Gastroesophageal sphincter (tissue), 3 donors: ENCODE results near the gene RIOK3.

Source experiments
- EP300 ChIP-seq: sonication (generic); formaldehyde crosslinking; IDR thresholded peaks from one replicate; pipeline ENCODE4 v1.6.1; 2017; ENCODE audit warnings: antibody characterized with exemption, mild to moderate bottlenecking
- POLR2A ChIP-seq, 2 donors: fragments of 450-650 bp; IDR thresholded peaks; one replicate each; pipeline ENCODE4 v1.6.1; 2017; ENCODE audit warnings: antibody characterized with exemption in 2 of 2, mild to moderate bottlenecking in 2 of 2, moderate library complexity in 1 of 2
- TF ChIP-seq, protein P1 (sequence below), 4 experiments: fragments of 200-600 bp in 2 of 4; fragments of 450-650 bp in 2 of 4; sonication (generic) in 1 of 4; IDR thresholded peaks; one replicate each; pipeline ENCODE4 v1.5.1; 2017 to 2019; ENCODE audit warnings: antibody characterized with exemption in 4 of 4, mild to moderate bottlenecking in 2 of 4, moderate library complexity in 2 of 4

DNA sequence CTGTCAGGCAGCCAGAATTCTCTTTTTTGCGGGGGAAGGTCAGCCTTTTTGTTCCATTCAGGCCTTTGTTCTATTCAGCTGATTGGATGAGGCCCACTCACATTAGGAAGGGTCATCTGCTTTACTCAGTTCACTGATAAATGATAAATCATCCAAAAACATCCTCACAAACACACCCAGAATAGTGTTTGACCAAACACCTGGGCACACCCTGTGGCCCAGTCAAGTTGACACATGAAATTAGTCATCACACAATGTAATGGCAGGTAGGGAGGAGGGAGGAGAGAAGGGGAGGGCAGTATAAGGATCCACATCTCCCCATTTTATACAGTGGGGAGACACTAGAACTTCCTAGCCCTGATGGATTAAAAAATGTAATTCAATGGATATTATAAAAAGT lies 41.9 kb downstream of the RIOK3 start:
- TF ChIP-seq, protein P1, sequence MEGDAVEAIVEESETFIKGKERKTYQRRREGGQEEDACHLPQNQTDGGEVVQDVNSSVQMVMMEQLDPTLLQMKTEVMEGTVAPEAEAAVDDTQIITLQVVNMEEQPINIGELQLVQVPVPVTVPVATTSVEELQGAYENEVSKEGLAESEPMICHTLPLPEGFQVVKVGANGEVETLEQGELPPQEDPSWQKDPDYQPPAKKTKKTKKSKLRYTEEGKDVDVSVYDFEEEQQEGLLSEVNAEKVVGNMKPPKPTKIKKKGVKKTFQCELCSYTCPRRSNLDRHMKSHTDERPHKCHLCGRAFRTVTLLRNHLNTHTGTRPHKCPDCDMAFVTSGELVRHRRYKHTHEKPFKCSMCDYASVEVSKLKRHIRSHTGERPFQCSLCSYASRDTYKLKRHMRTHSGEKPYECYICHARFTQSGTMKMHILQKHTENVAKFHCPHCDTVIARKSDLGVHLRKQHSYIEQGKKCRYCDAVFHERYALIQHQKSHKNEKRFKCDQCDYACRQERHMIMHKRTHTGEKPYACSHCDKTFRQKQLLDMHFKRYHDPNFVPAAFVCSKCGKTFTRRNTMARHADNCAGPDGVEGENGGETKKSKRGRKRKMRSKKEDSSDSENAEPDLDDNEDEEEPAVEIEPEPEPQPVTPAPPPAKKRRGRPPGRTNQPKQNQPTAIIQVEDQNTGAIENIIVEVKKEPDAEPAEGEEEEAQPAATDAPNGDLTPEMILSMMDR (IDR thresholded peaks at IDR 0.05): no peak
- TF ChIP-seq POLR2A (IDR thresholded peaks at IDR 0.05) (no peak), EP300 (no peak)
